ENCODE data around the gene VSTM2L. TPM values are rescaled to one million over a fixed set of nuclear protein-coding genes. Genes with fewer than 3 reads are reported as not detected.

VSTM2L gene
- total RNA-seq, 4 donors from 2014 or later = 7.5 to 11.7 (median 10.1) TPM

GRCh38 chr20:37979021-37979985 lies 76.4 kb downstream of the VSTM2L start:
- no peak for TF ChIP-seq EP300 (IDR thresholded peaks at IDR 0.05)
- TF ChIP-seq POLR2AphosphoS5 (IDR thresholded peaks at IDR 0.05) = no peak
- no peak for TF ChIP-seq CTCF (IDR thresholded peaks at IDR 0.05)
- TF ChIP-seq POLR2A (IDR thresholded peaks at IDR 0.05; ENCODE audit: low read depth) = no peak
- intact Hi-C loops (cut with DNase I) = no loop called here

GRCh38 chr20:37980383-37980782 lies 77.5 kb downstream of the VSTM2L start:
- 79% methylated on average over 8 of the region's 8 CpGs for WGBS
- Histone ChIP-seq H3K36me3 (peaks cover 4 to 37% (median 15%) of the 10 kb centered on the region in 4 donors), H3K9me3 (no peaks in the 10 kb centered on the region), H3K27ac (replicated peaks in 1 of 4) (no peak overlapping the region), H3K4me1 (peaks cover 3 to 12% (median 4%) of the 10 kb centered on the region in 4 donors), H3K4me3 (no peak overlapping the region), H3K27me3 (no peaks in the 10 kb centered on the region)
- intact Hi-C loops (cut with DNase I) = loop anchor here (10.0 kb wide), 1 partner anchor 566 kb away; no protein-coding TSS in a partner anchor
- TF ChIP-seq POLR2AphosphoS5 (IDR thresholded peaks at IDR 0.05) = no peak
- no peak for TF ChIP-seq POLR2A (IDR thresholded peaks at IDR 0.05; ENCODE audit: low read depth)
- TF ChIP-seq EP300 (IDR thresholded peaks at IDR 0.05) = no peak
- TF ChIP-seq CTCF (IDR thresholded peaks at IDR 0.05) = no peak
- DNase-seq (ENCODE audit: extremely low spot score) = no peak

More at GRCh38 chr20:37979021-37979985, 76.4 kb downstream of the VSTM2L start:
- WGBS = 91% methylated on average over 16 of the region's 16 CpGs
- no peak for DNase-seq (ENCODE audit: extremely low spot score)
- Histone ChIP-seq H3K4me1 (peaks cover 0 to 6% (median 0%) of the 10 kb centered on the region in 4 donors), H3K9me3 (no peaks in the 10 kb centered on the region), H3K4me3 (no peak overlapping the region), H3K27ac (replicated peaks in 1 of 4) (no peak overlapping the region), H3K36me3 (peaks cover 4 to 37% (median 15%) of the 10 kb centered on the region in 4 donors), H3K27me3 (no peaks in the 10 kb centered on the region)

- TF ChIP-seq CTCF (IDR thresholded peaks at IDR 0.05) (no peak), POLR2A (IDR thresholded peaks at IDR 0.05; ENCODE audit: low read depth) (no peak), POLR2AphosphoS5 (IDR thresholded peaks at IDR 0.05) (no peak), EP300 (IDR thresholded peaks at IDR 0.05) (no peak)
- H3K27me3 ChIP-seq = no peaks in the 10 kb centered on the region
- intact Hi-C loops (cut with DNase I) = loop anchor here (10.0 kb wide), 1 partner anchor 566 kb away; no protein-coding TSS in a partner anchor
- H3K27ac ChIP-seq (replicated peaks in 1 of 4) = no peak overlapping the region
- WGBS = 88% methylated on average over 5 of the region's 6 CpGs
- peaks cover 4 to 37% (median 15%) of the 10 kb centered on the region in 4 donors for H3K36me3 ChIP-seq
- no peaks in the 10 kb centered on the region for H3K9me3 ChIP-seq
- DNase-seq (ENCODE audit: extremely low spot score) = no peak
- H3K4me1 ChIP-seq = peaks cover 8 to 14% (median 9%) of the 10 kb centered on the region in 4 donors
- H3K4me3 ChIP-seq = no peak overlapping the region
These were observed 77.9 kb downstream of the VSTM2L start for GRCh38 chr20:37980876-37981275.

GRCh38 chr20:37981568-37981967 lies 78.6 kb downstream of the VSTM2L start:
- TF ChIP-seq POLR2A (IDR thresholded peaks at IDR 0.05; ENCODE audit: low read depth) (no peak), EP300 (IDR thresholded peaks at IDR 0.05) (no peak), POLR2AphosphoS5 (IDR thresholded peaks at IDR 0.05) (no peak), CTCF (IDR thresholded peaks at IDR 0.05) (no peak)
- no peak for DNase-seq (ENCODE audit: extremely low spot score)
- Histone ChIP-seq H3K27ac (replicated peaks in 1 of 4) (no peak overlapping the region), H3K9me3 (no peaks in the 10 kb centered on the region), H3K4me3 (no peak overlapping the region), H3K4me1 (peaks cover 15 to 21% (median 16%) of the 10 kb centered on the region in 4 donors), H3K36me3 (peaks cover 4 to 37% (median 15%) of the 10 kb centered on the region in 4 donors), H3K27me3 (no peaks in the 10 kb centered on the region)
- over 99% methylated on average over 8 of the region's 8 CpGs for WGBS
- intact Hi-C loops (cut with DNase I) = loop anchor here (10.0 kb wide), 1 partner anchor 567 kb away; no protein-coding TSS in a partner anchor
